Fibroblast of lung (primary cell): ENCODE results near the gene PGGHG.

ENCODE experiments used
- EZH2 ChIP-seq: IDR thresholded peaks from 2 replicates; pipeline ENCODE4 v1.5.1; 2012; ENCODE audit warnings: low read length, control low read depth, mild to moderate bottlenecking; ENCODE audit errors: missing control alignments
- TF ChIP-seq, protein P1 (sequence below), 2 donors: IDR thresholded peaks in 1 of 2; conservative IDR thresholded peaks in 1 of 2; 1 replicate in 1 of 2; 2 replicates in 1 of 2; pipeline ENCODE4 v1.5.1; 2011 to 2012; ENCODE audit warnings: low read length in 2 of 2, control low read depth in 1 of 2, inconsistent platforms in 1 of 2, low read depth in 1 of 2, mild to moderate bottlenecking in 1 of 2

- TF ChIP-seq EZH2, result no peak
- TF ChIP-seq, protein P1, sequence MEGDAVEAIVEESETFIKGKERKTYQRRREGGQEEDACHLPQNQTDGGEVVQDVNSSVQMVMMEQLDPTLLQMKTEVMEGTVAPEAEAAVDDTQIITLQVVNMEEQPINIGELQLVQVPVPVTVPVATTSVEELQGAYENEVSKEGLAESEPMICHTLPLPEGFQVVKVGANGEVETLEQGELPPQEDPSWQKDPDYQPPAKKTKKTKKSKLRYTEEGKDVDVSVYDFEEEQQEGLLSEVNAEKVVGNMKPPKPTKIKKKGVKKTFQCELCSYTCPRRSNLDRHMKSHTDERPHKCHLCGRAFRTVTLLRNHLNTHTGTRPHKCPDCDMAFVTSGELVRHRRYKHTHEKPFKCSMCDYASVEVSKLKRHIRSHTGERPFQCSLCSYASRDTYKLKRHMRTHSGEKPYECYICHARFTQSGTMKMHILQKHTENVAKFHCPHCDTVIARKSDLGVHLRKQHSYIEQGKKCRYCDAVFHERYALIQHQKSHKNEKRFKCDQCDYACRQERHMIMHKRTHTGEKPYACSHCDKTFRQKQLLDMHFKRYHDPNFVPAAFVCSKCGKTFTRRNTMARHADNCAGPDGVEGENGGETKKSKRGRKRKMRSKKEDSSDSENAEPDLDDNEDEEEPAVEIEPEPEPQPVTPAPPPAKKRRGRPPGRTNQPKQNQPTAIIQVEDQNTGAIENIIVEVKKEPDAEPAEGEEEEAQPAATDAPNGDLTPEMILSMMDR (conservative IDR thresholded peaks at IDR 0.05 in 1 of 2, IDR thresholded peaks at IDR 0.05 in 1 of 2; ENCODE audit: low read depth in 1 of 2, low read length in 2 of 2), result no peak
Observed at GRCh38 chr11:290621-291231, 1.8 kb downstream of the PGGHG start.
